BJ (cell line): Measurements from ENCODE around the gene INTS15. TPM values are rescaled to one million over a fixed set of nuclear protein-coding genes. Genes with fewer than 3 reads are reported as not detected.

Source experiments
- CTCF ChIA-PET: fragments of 350-600 bp; formaldehyde crosslinking; extraction: SDS; loops from one replicate; lab custom pipeline; 2021; ENCODE audit warnings: antibody characterized with exemption, inconsistent platforms; lab: Yijun Ruan, JAX
- POLR2A ChIA-PET: fragments of 300-600 bp; sonication (Branson Sonifier 250); formaldehyde crosslinking; extraction: SDS; loops from one replicate; lab custom pipeline; 2021; ENCODE audit warnings: antibody characterized with exemption; lab: Charles Lee
- DNase-seq: peaks from one replicate; pipeline ENCODE4 v3.0.0-alpha.2; 2011; ENCODE audit warnings: low read depth
- H3K27me3 ChIP-seq: 2 replicates; pipeline ENCODE4 v1.6.0; 2011; ENCODE audit warnings: low read length; ENCODE audit not compliant: control insufficient read depth, insufficient read depth
- H3K36me3 ChIP-seq: 2 replicates; pipeline ENCODE4 v1.5.1; 2011; ENCODE audit warnings: low read length; ENCODE audit not compliant: control insufficient read depth, insufficient read depth
- H3K4me3 ChIP-seq: 2 replicates; pipeline ENCODE4 v1.5.1; 2011; ENCODE audit warnings: low read depth, mild to moderate bottlenecking, control low read depth, low read length
- CTCF ChIP-seq: IDR thresholded peaks from 2 replicates; pipeline ENCODE4 v1.5.1; 2011; ENCODE audit warnings: low read depth, mild to moderate bottlenecking, control low read depth, inconsistent platforms, low read length, moderate library complexity; ENCODE audit not compliant: insufficient read depth
- polyA plus RNA-seq: library from polyadenylated mRNA; depleted of rRNA; stranded (reverse); fragments of >200 nt; gene quantifications from 2 replicates; pipeline ENCODE4 v1.2.3, GENCODE V29; 2011

The INTS15 gene
- polyA plus RNA-seq, 1 experiment = 22.6 TPM

- ChIA-PET CTCF (interaction anchor here (0.6 to 0.7 kb wide), 2 partner anchors 9 to 25 kb away, joined by 3 read pairs; no protein-coding TSS in a partner anchor), POLR2A (no interaction called here)
- no peak for TF ChIP-seq CTCF
- DNase-seq = no peak
- Histone ChIP-seq H3K4me3 (no peak overlapping the region), H3K36me3 (no peaks in the 10 kb centered on the region), H3K27me3 (peaks cover 7% of the 10 kb centered on the region; the same call in 1 of the 2 replicates)
Measured at GRCh38 chr7:6619961-6620360, 30.1 kb downstream of the INTS15 start.

DNA sequence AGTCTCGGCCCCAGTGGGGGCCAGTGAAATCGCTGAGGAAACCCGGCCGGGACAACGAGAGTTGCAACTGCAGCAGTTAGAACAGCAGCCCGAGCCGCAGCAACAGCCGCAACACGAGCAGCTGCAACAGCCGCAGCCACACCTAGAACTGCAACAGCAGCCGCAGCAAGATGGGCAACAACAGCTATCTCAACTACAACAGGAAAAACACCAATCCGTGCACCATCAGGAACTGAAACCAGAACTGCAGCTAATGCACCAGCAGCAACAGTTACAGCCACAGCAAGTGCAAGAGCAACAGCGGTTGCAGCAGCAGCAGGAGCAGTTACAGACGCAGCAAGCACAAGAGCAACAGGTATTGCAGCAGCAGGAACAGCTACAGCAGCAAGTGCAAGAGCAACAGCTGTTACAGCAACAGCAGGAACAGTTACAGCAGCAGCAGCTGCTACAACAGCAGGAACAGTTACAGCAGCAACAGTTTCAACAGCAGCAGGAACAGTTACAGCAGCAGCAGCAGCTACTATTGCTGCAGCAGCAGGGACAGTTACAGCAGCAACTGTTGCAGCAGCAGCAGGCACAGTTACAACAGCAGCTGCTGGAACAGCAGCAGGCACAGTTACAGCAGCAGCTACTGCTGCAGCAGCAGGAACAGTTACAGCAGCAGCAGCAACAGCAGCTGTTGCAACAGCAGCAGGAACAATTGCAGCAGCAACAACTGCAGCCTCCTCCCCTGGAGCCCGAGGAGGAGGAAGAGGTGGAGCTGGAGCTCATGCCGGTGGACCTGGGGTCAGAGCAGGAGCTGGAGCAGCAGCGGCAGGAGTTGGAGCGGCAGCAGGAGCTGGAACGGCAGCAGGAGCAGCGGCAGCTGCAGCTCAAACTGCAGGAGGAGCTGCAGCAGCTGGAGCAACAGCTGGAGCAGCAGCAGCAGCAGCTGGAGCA lies 31.6 kb downstream of the INTS15 start:
- ChIA-PET POLR2A (no interaction called here), CTCF (interaction anchor here (0.6 to 1.5 kb wide), 2 partner anchors 10 to 106 kb away, joined by 3 to 7 read pairs; no protein-coding TSS in a partner anchor)
- DNase-seq = no peak
- Histone ChIP-seq H3K27me3 (peaks cover 5% of the 10 kb centered on the region; the same call in 1 of the 2 replicates), H3K4me3 (no peak overlapping the region), H3K36me3 (no peaks in the 10 kb centered on the region)
- no peak for TF ChIP-seq CTCF

DNA sequence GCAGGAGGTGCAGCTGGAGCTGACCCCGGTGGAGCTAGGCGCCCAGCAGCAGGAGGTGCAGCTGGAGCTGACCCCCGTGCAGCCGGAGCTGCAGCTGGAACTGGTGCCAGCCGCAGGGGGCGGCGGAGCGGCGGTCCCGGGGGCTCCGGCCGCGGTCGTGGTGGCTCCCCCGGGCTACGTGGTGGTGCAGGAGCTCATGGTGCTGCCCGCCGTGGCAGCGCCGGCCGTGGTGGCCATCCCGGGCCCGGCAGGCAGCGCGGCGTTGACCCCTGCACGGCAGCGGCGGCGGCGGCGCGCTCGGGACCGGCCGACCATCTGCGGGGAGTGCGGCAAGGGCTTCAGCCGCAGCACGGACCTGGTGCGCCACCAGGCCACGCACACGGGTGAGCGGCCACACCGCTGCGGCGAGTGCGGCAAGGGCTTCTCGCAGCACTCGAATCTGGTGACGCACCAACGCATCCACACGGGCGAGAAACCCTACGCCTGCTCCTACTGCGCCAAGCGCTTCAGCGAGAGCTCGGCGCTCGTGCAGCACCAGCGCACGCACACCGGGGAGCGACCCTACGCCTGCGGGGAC lies 32.4 kb downstream of the INTS15 start:
- Histone ChIP-seq H3K27me3 (peaks cover 5% of the 10 kb centered on the region; the same call in 1 of the 2 replicates), H3K36me3 (no peaks in the 10 kb centered on the region), H3K4me3 (no peak overlapping the region)
- no peak for TF ChIP-seq CTCF
- CTCF ChIA-PET = interaction anchor here (1.5 kb wide), 1 partner anchor 10 kb away, joined by 7 read pairs; no protein-coding TSS in a partner anchor
- POLR2A ChIA-PET = no interaction called here
- DNase-seq = no peak

DNA sequence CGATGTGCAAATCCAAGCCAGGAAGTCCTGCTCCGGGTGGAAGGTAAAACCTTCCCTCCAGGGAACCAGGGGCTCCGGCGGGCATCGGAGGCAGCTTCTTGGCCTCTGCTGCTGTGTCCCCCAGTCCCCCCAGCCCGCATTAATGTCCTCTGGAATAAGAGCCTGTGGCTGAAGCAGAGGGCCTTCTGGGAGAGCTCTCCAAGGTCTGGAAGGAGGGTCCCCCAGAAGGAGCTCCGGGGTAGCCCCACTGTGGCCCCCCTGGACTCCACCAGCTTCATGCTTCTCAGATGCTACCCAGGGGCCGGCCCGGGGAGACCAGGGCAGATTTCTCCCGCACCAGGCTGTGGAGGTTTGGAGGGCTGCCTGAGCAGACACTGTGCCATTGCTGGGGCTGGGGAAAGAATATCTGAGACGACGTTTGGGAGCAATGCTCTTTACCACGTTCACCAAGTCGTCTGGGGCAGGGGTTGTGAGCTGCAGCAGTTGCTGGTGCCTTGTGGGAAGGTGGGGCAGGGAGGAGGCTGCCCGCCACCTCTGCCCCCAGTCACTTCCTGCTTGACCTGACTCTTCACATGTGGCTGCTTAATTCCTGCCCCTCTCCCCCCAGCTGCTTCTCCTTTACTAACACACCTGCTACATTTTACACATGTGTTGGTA lies 33.9 kb downstream of the INTS15 start:
- no peak for DNase-seq
- no peaks in the 10 kb centered on the region for H3K36me3 ChIP-seq
- no peaks in the 10 kb centered on the region for H3K27me3 ChIP-seq
- no peak for TF ChIP-seq CTCF
- POLR2A ChIA-PET = no interaction called here
- CTCF ChIA-PET = no interaction called here
- no peak overlapping the region for H3K4me3 ChIP-seq

DNA sequence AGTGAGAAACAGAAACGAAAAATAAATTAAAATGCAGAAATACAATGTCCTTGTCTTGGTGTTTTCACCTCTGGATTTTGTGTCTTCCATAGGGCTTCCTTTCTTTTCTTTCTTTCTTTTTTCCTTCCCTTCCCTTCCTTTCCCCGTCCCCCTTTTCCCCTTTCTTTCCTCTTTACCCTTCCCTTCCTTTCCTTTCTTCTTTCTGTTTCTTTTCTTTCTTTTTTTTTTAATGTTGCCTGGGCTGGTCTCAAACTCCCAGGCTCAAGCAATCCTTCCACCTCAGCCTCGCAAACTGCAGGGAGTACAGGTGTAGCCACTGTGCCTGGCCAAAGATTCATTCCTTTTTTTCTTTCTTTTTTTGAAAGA lies 34.4 kb downstream of the INTS15 start:
- POLR2A ChIA-PET = no interaction called here
- Histone ChIP-seq H3K27me3 (no peaks in the 10 kb centered on the region), H3K36me3 (no peaks in the 10 kb centered on the region), H3K4me3 (no peak overlapping the region)
- CTCF ChIA-PET = no interaction called here
- TF ChIP-seq CTCF = no peak
- DNase-seq = no peak
